Brain microvascular endothelial cell (primary cell): ENCODE measurements around the gene EEF1B2.
"Not testable (repeated sequence)": the region's sequence is repeated elsewhere in the genome, so short reads cannot be mapped to it uniquely, and the experiment has no call there.

Experiments used
- DNase-seq: peaks from one replicate; pipeline ENCODE4 v3.0.0-alpha.2; 2020
- H3K27ac ChIP-seq: fragments of 250-450 bp; sonication (Bioruptor Pico); 2 replicates; pipeline ENCODE4 v1.5.1; 2020; ENCODE audit warnings: mild to moderate bottlenecking, moderate library complexity
- H3K27me3 ChIP-seq: fragments of 250-450 bp; sonication (Bioruptor Pico); replicated peaks from 2 replicates; pipeline ENCODE4 v1.5.1; 2020; ENCODE audit warnings: mild to moderate bottlenecking
- H3K36me3 ChIP-seq: fragments of 250-450 bp; sonication (Bioruptor Pico); replicated peaks from 2 replicates; pipeline ENCODE4 v1.5.1; 2020; ENCODE audit warnings: mild to moderate bottlenecking
- H3K4me3 ChIP-seq: 2 replicates; pipeline ENCODE4 v1.5.1; 2011; ENCODE audit warnings: low read depth, mild to moderate bottlenecking, control low read depth, low read length, moderate library complexity
- in situ Hi-C: cut with HindIII; loops from 2 replicates; pipeline ENCODE4 v1.10.0; 2017; ENCODE audit warnings: low sequenced_read_pairs, low pct_ligation_motif_present
- TF ChIP-seq, protein P1 (sequence below): IDR thresholded peaks from 2 replicates; pipeline ENCODE4 v1.5.1; 2011; ENCODE audit warnings: low read depth, mild to moderate bottlenecking, moderate library complexity, low read length, control low read depth, inconsistent platforms; ENCODE audit errors: missing control alignments

The EEF1B2 gene

DNA sequence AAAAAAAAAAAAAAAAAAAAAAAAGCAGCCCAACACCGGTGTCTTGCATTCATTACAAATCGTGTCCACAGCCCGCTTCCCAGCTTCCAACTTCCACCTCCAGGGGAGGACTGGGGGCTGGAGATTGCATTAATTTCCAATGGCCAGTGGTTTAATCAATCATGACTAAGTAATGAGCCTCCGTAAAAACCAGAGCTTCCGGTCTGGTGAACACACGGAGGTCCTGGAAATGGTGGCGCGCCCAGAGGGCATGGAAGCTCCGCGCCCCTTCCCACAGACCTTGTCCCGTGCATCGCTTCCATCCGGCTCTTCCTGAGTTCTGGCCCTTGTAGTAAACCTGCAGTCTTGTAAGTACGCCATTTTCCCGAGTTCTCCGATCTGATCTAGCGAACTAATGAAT, 43.6 kb downstream of the EEF1B2 start:
- H3K36me3 ChIP-seq, result no peaks in the 10 kb centered on the region
- in situ Hi-C loops, result no loop called here
- H3K27me3 ChIP-seq, result no peaks in the 10 kb centered on the region
- no peak overlapping the region for H3K4me3 ChIP-seq
- TF ChIP-seq, protein P1, sequence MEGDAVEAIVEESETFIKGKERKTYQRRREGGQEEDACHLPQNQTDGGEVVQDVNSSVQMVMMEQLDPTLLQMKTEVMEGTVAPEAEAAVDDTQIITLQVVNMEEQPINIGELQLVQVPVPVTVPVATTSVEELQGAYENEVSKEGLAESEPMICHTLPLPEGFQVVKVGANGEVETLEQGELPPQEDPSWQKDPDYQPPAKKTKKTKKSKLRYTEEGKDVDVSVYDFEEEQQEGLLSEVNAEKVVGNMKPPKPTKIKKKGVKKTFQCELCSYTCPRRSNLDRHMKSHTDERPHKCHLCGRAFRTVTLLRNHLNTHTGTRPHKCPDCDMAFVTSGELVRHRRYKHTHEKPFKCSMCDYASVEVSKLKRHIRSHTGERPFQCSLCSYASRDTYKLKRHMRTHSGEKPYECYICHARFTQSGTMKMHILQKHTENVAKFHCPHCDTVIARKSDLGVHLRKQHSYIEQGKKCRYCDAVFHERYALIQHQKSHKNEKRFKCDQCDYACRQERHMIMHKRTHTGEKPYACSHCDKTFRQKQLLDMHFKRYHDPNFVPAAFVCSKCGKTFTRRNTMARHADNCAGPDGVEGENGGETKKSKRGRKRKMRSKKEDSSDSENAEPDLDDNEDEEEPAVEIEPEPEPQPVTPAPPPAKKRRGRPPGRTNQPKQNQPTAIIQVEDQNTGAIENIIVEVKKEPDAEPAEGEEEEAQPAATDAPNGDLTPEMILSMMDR, result no peak
- no peak for DNase-seq
- H3K27ac ChIP-seq, result no peak overlapping the region

DNA sequence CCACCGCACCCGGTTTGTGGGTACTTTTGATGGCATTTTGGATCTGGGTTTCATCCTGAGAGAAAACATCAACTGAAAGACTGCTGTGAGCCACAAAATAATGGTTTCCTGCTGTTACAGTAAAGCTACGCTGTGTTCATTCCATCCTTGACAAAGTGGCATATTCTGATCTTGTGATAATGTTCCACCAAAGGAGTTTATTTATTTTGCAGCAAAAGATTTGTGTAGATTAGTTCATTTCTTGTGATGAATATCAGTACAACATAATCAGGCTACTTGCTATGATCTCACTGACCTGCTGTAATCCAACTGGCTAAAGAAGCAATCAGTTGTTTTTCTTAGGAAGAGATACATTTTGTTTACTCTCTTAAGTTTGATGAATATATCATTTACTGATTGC, 45.0 kb downstream of the EEF1B2 start:
- Histone ChIP-seq H3K36me3 (no peaks in the 10 kb centered on the region), H3K4me3 (no peak overlapping the region), H3K27me3 (no peaks in the 10 kb centered on the region), H3K27ac (no peak overlapping the region)
- in situ Hi-C loops, result no loop called here
- DNase-seq, result no peak
- TF ChIP-seq, protein P1, result no peak

DNA sequence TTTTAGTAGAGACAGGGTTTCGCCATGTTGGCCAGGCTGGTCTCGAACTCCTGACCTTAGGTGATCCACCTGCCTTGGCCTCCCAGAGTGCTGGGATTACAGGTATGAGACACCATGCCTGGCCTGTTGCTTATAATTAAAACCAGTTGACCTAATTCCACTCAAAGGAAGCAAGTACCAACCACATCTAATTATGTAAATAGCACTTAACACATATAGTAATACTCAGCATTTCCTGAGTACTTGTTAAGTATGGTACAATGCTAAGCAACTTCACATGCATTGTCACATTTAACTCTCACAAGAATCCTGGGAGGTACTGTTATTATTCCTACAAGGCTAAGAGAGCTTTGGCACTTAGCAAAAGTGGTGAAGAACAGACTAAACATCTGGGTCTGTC, 47.6 kb downstream of the EEF1B2 start:
- H3K36me3 ChIP-seq, DNase-seq, in situ Hi-C loops, H3K27me3 ChIP-seq, H3K4me3 ChIP-seq, H3K27ac ChIP-seq: not testable (repeated sequence)

DNA sequence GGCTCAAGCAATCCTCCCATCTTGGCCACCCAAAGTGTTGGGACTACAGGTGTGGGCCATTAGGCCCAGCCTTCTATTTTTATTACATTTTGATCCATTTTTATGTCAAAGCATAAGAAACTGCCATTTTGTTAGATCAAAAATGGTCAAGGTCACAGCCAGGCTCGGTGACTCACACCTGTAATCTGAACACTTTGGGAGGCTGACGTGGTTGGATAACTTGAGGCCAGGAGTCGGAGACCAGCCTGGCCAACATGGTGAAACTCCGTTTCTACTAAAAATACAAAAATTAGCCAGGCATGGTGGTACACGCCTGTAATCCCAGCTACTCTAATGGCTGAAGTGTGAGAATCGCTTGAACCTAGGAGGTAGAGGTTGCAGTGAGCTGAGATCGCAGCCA, 49.2 kb downstream of the EEF1B2 start:
- TF ChIP-seq, protein P1, result no peak
- no peak overlapping the region for H3K4me3 ChIP-seq
- no peak for DNase-seq
- in situ Hi-C loops, result no loop called here
- H3K27ac ChIP-seq, result no peak overlapping the region
- H3K27me3 ChIP-seq, result no peaks in the 10 kb centered on the region
- H3K36me3 ChIP-seq, result no peaks in the 10 kb centered on the region

DNA sequence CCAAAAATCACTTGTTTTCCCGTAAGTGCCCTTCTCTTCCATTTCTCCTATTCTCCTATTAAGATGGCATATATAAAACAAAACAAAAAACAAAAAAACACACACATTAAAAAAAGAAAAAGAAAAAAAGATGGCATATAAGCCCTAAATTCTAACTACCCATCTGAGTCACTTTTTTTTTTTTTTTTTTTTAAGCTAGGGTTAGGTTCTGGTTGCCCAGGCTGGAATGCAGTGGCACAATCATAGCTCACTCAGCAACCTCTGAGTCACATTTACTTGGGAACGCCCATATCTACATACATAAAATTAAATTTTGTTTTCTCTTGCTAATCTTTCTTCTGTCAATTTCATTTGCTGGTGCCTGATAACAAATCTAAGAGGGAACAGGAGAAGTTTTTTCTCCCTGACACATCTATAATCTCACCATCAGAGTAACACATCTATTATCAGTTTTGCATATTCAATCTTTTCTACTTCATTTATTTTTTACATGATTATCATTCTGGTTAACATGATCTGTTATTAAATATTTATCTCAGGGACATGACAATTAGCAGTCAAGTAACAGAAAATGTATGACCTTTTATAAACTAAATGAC, 52.1 kb downstream of the EEF1B2 start:
- no peaks in the 10 kb centered on the region for H3K36me3 ChIP-seq
- no peak overlapping the region for H3K27ac ChIP-seq
- DNase-seq, result peak; percentile 25
- TF ChIP-seq, protein P1, result no peak
- H3K4me3 ChIP-seq, result peak overlapping the region; percentile 52
- H3K27me3 ChIP-seq, result no peaks in the 10 kb centered on the region
- in situ Hi-C loops, result no loop called here
